Thyroid gland (tissue), 4 donors: Measurements from ENCODE around the gene CINP. TPM values are rescaled to one million over a fixed set of nuclear protein-coding genes. Genes with fewer than 3 reads are reported as not detected.

Experiments
- DNase-seq, 2 donors: peaks; one replicate each; pipeline ENCODE4 v3.0.0-alpha.2; 2019
- H3K27ac ChIP-seq, 3 donors: fragments of 200-600 bp; sonication (generic); 1 replicate in 2 of 3; 2 replicates in 1 of 3; pipeline ENCODE4 v1.5.1; 2016 to 2019; ENCODE audit warnings: mild to moderate bottlenecking in 1 of 3, moderate library complexity in 1 of 3
- H3K27me3 ChIP-seq: fragments of 200-600 bp; sonication (generic); one replicate; pipeline ENCODE4 v1.5.1; 2019
- H3K36me3 ChIP-seq, 2 donors: fragments of 200-600 bp; sonication (generic); one replicate each; pipeline ENCODE4 v1.5.1; 2016 to 2019
- H3K4me1 ChIP-seq, 2 donors: fragments of 200-600 bp; sonication (generic); one replicate each; pipeline ENCODE4 v1.5.1; 2017 to 2019
- H3K4me3 ChIP-seq, 3 donors: fragments of 200-600 bp; sonication (generic); replicated peaks in 1 of 3; 1 replicate in 2 of 3; 2 replicates in 1 of 3; pipeline ENCODE4 v1.5.1; 2016; ENCODE audit warnings: mild to moderate bottlenecking in 1 of 3
- H3K9me3 ChIP-seq: fragments of 200-600 bp; sonication (generic); one replicate; pipeline ENCODE4 v1.5.1; 2017
- CTCF ChIP-seq, 6 experiments: fragments of 200-600 bp in 3 of 6; fragments of 450-650 bp in 3 of 6; sonication (generic) in 3 of 6; IDR thresholded peaks; one replicate each; pipeline ENCODE4 v1.5.1; 2016 to 2019; ENCODE audit warnings: antibody characterized with exemption in 6 of 6, mild to moderate bottlenecking in 2 of 6, inconsistent platforms in 1 of 6, moderate library complexity in 1 of 6
- POLR2A ChIP-seq, 2 donors: fragments of 450-650 bp; IDR thresholded peaks; one replicate each; pipeline ENCODE4 v1.6.1; 2017; ENCODE audit warnings: antibody characterized with exemption in 2 of 2, mild to moderate bottlenecking in 2 of 2, moderate library complexity in 1 of 2
- WGBS, 2 donors: methylation state at CpG; one replicate each; pipeline ENCODE4 v1.1.5; 2017; 5-methylcytosine and 5-hydroxymethylcytosine counted together
- intact Hi-C: fragments of 100-400 bp; cut with DNase I; formaldehyde crosslinking; loops from one replicate; pipeline ENCODE4 v1.15.1; 2023
- total RNA-seq, 4 donors: library from RNA; depleted of rRNA; stranded (reverse); fragments of >200 nt; gene quantifications; one replicate each; pipeline ENCODE4 v1.2.3, GENCODE V29; 2016

CINP gene
- total RNA-seq, 4 donors from 2014 or later: 31.9 to 43.3 (median 39.7) TPM

GRCh38 chr14:102394717-102395375 lies 32.2 kb upstream of the CINP start:
- TF ChIP-seq POLR2A (IDR thresholded peaks at IDR 0.05): no peak
- no peak for TF ChIP-seq CTCF (IDR thresholded peaks at IDR 0.05)
- Histone ChIP-seq H3K4me3 (no peak overlapping the region), H3K4me1 (no peaks in the 10 kb centered on the region), H3K27ac (no peak overlapping the region), H3K27me3 (no peaks in the 10 kb centered on the region), H3K9me3 (no peaks in the 10 kb centered on the region), H3K36me3 (no peaks in the 10 kb centered on the region)
- WGBS, 2 donors: 68 to 75% methylated on average over 9 of the region's 9 CpGs
- intact Hi-C loops: no loop called here
- DNase-seq: no peak

GRCh38 chr14:102392506-102392905 lies 29.8 kb upstream of the CINP start:
- no peaks in the 10 kb centered on the region for H3K4me1 ChIP-seq
- no peak for DNase-seq
- intact Hi-C loops: no loop called here
- H3K36me3 ChIP-seq: no peaks in the 10 kb centered on the region
- H3K27ac ChIP-seq: no peak overlapping the region
- no peak overlapping the region for H3K4me3 ChIP-seq
- H3K27me3 ChIP-seq: no peaks in the 10 kb centered on the region
- WGBS, 2 donors: 67 to 74% methylated on average over 4 of the region's 4 CpGs
- no peak for TF ChIP-seq POLR2A (IDR thresholded peaks at IDR 0.05)
- TF ChIP-seq CTCF (IDR thresholded peaks at IDR 0.05): no peak
- H3K9me3 ChIP-seq: no peaks in the 10 kb centered on the region

- 72 to 79% methylated on average over 2 of the region's 2 CpGs for WGBS, 2 donors
- H3K4me3 ChIP-seq: no peak overlapping the region
- no peak for TF ChIP-seq POLR2A (IDR thresholded peaks at IDR 0.05)
- no peak for TF ChIP-seq CTCF (IDR thresholded peaks at IDR 0.05)
- intact Hi-C loops: no loop called here
- no peaks in the 10 kb centered on the region for H3K4me1 ChIP-seq
- no peaks in the 10 kb centered on the region for H3K27me3 ChIP-seq
- DNase-seq: no peak
- no peaks in the 10 kb centered on the region for H3K36me3 ChIP-seq
- H3K9me3 ChIP-seq: no peaks in the 10 kb centered on the region
- peak overlapping the region in 1 of 3 donors; percentile 4 for H3K27ac ChIP-seq
These were observed 27.6 kb upstream of the CINP start for GRCh38 chr14:102390064-102390855.

GRCh38 chr14:102389246-102389645 lies 26.6 kb upstream of the CINP start:
- Histone ChIP-seq H3K4me3 (no peak overlapping the region), H3K36me3 (no peaks in the 10 kb centered on the region), H3K4me1 (no peaks in the 10 kb centered on the region), H3K27me3 (no peaks in the 10 kb centered on the region), H3K27ac (no peak overlapping the region), H3K9me3 (no peaks in the 10 kb centered on the region)
- 94 to 95% methylated on average over 2 of the region's 2 CpGs for WGBS, 2 donors
- no peak for TF ChIP-seq CTCF (IDR thresholded peaks at IDR 0.05)
- no peak for TF ChIP-seq POLR2A (IDR thresholded peaks at IDR 0.05)
- intact Hi-C loops: no loop called here
- no peak for DNase-seq

- H3K27ac ChIP-seq: no peak overlapping the region
- intact Hi-C loops: no loop called here
- H3K27me3 ChIP-seq: no peaks in the 10 kb centered on the region
- TF ChIP-seq CTCF (IDR thresholded peaks at IDR 0.05) (no peak), POLR2A (IDR thresholded peaks at IDR 0.05) (no peak)
- DNase-seq: no peak
- no peaks in the 10 kb centered on the region for H3K36me3 ChIP-seq
- H3K4me3 ChIP-seq: no peak overlapping the region
- H3K9me3 ChIP-seq: no peaks in the 10 kb centered on the region
- no peaks in the 10 kb centered on the region for H3K4me1 ChIP-seq
These were observed 24.4 kb upstream of the CINP start for GRCh38 chr14:102387086-102387485.
